ENCODE measurements around the gene G6PC1. TPM values are rescaled to one million over a fixed set of nuclear protein-coding genes. Genes with fewer than 3 reads are reported as not detected.
A peak's percentile ranks its signal among the peaks of the same experiment; 100 is the strongest.

The G6PC1 gene
- total RNA-seq, 1 experiment from 2014 or later: not detected

GRCh38 chr17:42929497-42929844, 28.9 kb downstream of the G6PC1 start:
- POLR2A ChIA-PET: interaction anchor here (0.6 to 1.5 kb wide), 3 partner anchors 50 to 105 kb away, joined by 4 read pairs; partner anchors contain the start of gene BECN1

GRCh38 chr17:42937712-42938596, 37.4 kb downstream of the G6PC1 start:
- peak; percentile 66 for DNase-seq (ENCODE audit: low spot score)
- no peaks in the 10 kb centered on the region for H3K4me1 Mint-ChIP-seq
- no peak overlapping the region for H3K4me3 Mint-ChIP-seq
- no peaks in the 10 kb centered on the region for H3K36me3 Mint-ChIP-seq
- peak; percentile 92 for ATAC-seq
- H3K27ac Mint-ChIP-seq: no peak overlapping the region
- ChIA-PET CTCF (interaction anchor here (0.5 to 2.3 kb wide), 18 partner anchors 9 to 360 kb away, joined by 3 to 14 read pairs (median 4); partner anchors contain the start of genes AOC2, BECN1 and PSMC3IP), POLR2A (no interaction called here)
- no peaks in the 10 kb centered on the region for H3K9me3 Mint-ChIP-seq
- H3K27me3 Mint-ChIP-seq (ENCODE audit: low read depth): no peaks in the 10 kb centered on the region
- no peak for TF ChIP-seq CREM (CRISPR knock-in tag; IDR thresholded peaks at IDR 0.05)
- no peak for TF ChIP-seq SP1 (CRISPR knock-in tag; conservative IDR thresholded peaks at IDR 0.05)
- TF ChIP-seq ZNF138 (CRISPR knock-in tag; conservative IDR thresholded peaks at IDR 0.05): no peak
- TF ChIP-seq ZNF425 (CRISPR knock-in tag; conservative IDR thresholded peaks at IDR 0.05): no peak
- no peak for TF ChIP-seq ZNF512 (CRISPR knock-in tag; IDR thresholded peaks at IDR 0.05; ENCODE audit: borderline replicate concordance)
- TF ChIP-seq IRF2 (CRISPR knock-in tag; IDR thresholded peaks at IDR 0.05; ENCODE audit: borderline replicate concordance, low read depth): no peak
- no peak for TF ChIP-seq ZNF121 (CRISPR knock-in tag; IDR thresholded peaks at IDR 0.05)

More at GRCh38 chr17:42929497-42929844, 28.9 kb downstream of the G6PC1 start:
- ATAC-seq (no peak), DNase-seq (ENCODE audit: low spot score) (no peak)
- Mint-ChIP-seq H3K4me3 (no peak overlapping the region), H3K27ac (no peak overlapping the region), H3K4me1 (peaks cover 14% of the 10 kb centered on the region), H3K27me3 (ENCODE audit: low read depth) (no peaks in the 10 kb centered on the region), H3K9me3 (no peaks in the 10 kb centered on the region), H3K36me3 (no peaks in the 10 kb centered on the region)
- CTCF ChIA-PET: interaction anchor here (0.6 to 3.5 kb wide), 29 partner anchors 8 to 249 kb away, joined by 3 to 52 read pairs (median 6); partner anchors contain the start of genes AOC2, AOC3, BECN1 and CCR10
- no peak for TF ChIP-seq E2F1 (CRISPR knock-in tag; IDR thresholded peaks at IDR 0.05)
- TF ChIP-seq, protein P1, sequence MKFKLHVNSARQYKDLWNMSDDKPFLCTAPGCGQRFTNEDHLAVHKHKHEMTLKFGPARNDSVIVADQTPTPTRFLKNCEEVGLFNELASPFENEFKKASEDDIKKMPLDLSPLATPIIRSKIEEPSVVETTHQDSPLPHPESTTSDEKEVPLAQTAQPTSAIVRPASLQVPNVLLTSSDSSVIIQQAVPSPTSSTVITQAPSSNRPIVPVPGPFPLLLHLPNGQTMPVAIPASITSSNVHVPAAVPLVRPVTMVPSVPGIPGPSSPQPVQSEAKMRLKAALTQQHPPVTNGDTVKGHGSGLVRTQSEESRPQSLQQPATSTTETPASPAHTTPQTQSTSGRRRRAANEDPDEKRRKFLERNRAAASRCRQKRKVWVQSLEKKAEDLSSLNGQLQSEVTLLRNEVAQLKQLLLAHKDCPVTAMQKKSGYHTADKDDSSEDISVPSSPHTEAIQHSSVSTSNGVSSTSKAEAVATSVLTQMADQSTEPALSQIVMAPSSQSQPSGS (CRISPR knock-in tag; IDR thresholded peaks at IDR 0.05; ENCODE audit: borderline replicate concordance, low read depth): no peak
- TF ChIP-seq, protein P2, sequence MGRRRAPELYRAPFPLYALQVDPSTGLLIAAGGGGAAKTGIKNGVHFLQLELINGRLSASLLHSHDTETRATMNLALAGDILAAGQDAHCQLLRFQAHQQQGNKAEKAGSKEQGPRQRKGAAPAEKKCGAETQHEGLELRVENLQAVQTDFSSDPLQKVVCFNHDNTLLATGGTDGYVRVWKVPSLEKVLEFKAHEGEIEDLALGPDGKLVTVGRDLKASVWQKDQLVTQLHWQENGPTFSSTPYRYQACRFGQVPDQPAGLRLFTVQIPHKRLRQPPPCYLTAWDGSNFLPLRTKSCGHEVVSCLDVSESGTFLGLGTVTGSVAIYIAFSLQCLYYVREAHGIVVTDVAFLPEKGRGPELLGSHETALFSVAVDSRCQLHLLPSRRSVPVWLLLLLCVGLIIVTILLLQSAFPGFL (CRISPR knock-in tag; IDR thresholded peaks at IDR 0.05; ENCODE audit: borderline replicate concordance): no peak
- TF ChIP-seq, protein P3, sequence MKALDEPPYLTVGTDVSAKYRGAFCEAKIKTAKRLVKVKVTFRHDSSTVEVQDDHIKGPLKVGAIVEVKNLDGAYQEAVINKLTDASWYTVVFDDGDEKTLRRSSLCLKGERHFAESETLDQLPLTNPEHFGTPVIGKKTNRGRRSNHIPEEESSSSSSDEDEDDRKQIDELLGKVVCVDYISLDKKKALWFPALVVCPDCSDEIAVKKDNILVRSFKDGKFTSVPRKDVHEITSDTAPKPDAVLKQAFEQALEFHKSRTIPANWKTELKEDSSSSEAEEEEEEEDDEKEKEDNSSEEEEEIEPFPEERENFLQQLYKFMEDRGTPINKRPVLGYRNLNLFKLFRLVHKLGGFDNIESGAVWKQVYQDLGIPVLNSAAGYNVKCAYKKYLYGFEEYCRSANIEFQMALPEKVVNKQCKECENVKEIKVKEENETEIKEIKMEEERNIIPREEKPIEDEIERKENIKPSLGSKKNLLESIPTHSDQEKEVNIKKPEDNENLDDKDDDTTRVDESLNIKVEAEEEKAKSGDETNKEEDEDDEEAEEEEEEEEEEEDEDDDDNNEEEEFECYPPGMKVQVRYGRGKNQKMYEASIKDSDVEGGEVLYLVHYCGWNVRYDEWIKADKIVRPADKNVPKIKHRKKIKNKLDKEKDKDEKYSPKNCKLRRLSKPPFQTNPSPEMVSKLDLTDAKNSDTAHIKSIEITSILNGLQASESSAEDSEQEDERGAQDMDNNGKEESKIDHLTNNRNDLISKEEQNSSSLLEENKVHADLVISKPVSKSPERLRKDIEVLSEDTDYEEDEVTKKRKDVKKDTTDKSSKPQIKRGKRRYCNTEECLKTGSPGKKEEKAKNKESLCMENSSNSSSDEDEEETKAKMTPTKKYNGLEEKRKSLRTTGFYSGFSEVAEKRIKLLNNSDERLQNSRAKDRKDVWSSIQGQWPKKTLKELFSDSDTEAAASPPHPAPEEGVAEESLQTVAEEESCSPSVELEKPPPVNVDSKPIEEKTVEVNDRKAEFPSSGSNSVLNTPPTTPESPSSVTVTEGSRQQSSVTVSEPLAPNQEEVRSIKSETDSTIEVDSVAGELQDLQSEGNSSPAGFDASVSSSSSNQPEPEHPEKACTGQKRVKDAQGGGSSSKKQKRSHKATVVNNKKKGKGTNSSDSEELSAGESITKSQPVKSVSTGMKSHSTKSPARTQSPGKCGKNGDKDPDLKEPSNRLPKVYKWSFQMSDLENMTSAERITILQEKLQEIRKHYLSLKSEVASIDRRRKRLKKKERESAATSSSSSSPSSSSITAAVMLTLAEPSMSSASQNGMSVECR (CRISPR knock-in tag; IDR thresholded peaks at IDR 0.05; ENCODE audit: borderline replicate concordance): no peak
- no peak for TF ChIP-seq RELA (CRISPR knock-in tag; IDR thresholded peaks at IDR 0.05; ENCODE audit: borderline replicate concordance)
- TF ChIP-seq FOXP1 (CRISPR knock-in tag; IDR thresholded peaks at IDR 0.05; ENCODE audit: borderline replicate concordance): no peak
- TF ChIP-seq ZNF263 (CRISPR knock-in tag; IDR thresholded peaks at IDR 0.05; ENCODE audit: low read depth): no peak
- no peak for TF ChIP-seq ZNF121 (CRISPR knock-in tag; IDR thresholded peaks at IDR 0.05)
- no peak for TF ChIP-seq ATF1 (CRISPR knock-in tag; IDR thresholded peaks at IDR 0.05)
- TF ChIP-seq NR2C2 (CRISPR knock-in tag; IDR thresholded peaks at IDR 0.05): no peak
- TF ChIP-seq PRRX2 (CRISPR knock-in tag; IDR thresholded peaks at IDR 0.05): no peak
- TF ChIP-seq HMGA2 (CRISPR knock-in tag; IDR thresholded peaks at IDR 0.05): no peak
- TF ChIP-seq GTF2I (CRISPR knock-in tag; conservative IDR thresholded peaks at IDR 0.05): no peak
- TF ChIP-seq FOXK1 (CRISPR knock-in tag; IDR thresholded peaks at IDR 0.05): no peak
- TF ChIP-seq MXD4 (CRISPR knock-in tag; IDR thresholded peaks at IDR 0.05; ENCODE audit: borderline replicate concordance): no peak
- TF ChIP-seq NFYB (CRISPR knock-in tag; conservative IDR thresholded peaks at IDR 0.05; ENCODE audit: low read depth): no peak
